HCEC 1CT (cell line): ENCODE data around the gene TGFB1.

Experiments used
- DNase-seq: peaks from one replicate; pipeline ENCODE4 v3.0.0-alpha.2; 2017

The TGFB1 gene

DNA sequence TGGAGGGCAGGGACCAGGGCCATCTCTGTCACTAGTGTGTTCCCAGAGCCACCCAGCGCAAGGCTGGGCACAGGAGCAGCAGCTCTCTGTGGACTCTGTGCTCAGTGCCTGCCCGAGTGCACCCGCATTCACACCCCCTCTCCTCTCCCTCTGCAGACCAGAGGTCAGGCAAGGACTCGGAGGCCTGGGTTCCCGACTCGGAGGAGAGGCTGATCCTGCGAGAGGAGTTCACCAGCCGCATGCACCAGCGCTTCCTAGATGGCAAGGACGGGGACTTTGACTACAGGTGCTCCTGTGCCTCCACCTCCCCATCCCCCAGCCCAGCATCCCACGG lies 33.6 kb downstream of the TGFB1 start:
- no peak for DNase-seq

DNA sequence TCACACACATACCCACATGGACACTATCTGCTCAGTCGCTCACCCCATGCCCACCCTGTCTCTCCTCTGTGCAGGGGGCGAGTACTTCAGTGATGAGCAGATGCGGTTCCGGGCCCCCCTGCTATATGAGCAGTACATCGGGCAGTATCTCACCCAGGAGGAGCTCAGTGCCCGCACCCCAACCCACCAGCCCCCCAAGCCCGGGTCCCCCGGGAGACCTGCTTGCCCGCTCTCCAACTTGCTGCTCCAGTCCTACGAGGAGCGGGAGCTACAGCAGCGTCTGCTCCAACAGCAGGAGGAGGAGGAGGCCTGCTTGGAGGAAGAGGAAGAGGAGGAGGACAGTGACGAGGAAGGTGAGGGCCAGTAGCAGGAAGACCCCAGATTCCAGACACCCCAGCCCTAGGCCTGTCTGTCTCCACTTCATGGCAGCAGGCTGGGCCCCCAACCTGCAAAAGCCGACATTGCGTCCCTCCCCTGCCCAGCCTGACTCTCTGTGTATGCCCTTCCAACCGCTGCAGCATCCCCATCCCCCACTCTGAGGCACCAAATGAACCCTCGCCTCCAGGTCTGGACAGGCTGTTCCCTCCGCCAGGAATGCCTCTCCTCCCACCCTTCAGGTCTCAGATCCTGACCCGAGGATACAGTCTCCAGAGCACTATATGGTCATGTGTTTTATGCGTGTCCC lies 34.1 kb downstream of the TGFB1 start:
- DNase-seq, result no peak

DNA sequence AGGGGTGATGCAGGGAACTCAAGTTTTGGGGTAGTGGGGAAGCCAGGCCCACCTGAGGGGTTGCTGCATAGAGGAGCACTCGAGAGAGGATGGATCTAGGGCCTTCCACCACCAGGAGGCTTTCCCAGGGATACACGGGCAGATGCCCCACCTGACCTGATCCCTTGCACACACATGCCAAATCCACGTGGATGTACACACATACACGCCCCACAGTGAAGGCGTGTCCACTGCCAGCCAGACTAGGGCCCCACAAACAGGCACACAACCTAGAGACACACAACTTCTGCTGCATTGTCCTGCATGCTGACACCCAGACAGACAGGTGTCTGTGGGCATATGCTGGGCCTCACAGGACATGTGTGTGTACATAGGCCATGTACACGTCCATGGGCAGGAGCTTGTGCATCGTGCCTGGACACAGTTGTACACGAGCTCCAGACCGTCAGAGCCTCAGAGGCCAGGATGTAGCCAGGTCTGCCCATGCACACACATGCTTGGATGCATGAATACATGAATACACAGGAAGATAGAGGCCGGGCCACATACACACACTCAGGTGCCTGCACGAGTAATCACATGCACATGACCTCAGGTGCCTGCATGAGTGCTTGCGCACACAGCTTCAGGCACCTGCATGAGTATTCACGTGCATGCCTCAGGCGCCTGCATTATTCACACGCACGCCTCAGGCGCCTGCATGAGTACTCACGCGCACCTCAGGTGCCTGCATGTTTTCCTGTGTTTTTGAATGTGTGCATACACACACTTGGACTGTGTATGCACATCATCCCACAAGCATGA lies 34.8 kb downstream of the TGFB1 start:
- DNase-seq, result no peak

DNA sequence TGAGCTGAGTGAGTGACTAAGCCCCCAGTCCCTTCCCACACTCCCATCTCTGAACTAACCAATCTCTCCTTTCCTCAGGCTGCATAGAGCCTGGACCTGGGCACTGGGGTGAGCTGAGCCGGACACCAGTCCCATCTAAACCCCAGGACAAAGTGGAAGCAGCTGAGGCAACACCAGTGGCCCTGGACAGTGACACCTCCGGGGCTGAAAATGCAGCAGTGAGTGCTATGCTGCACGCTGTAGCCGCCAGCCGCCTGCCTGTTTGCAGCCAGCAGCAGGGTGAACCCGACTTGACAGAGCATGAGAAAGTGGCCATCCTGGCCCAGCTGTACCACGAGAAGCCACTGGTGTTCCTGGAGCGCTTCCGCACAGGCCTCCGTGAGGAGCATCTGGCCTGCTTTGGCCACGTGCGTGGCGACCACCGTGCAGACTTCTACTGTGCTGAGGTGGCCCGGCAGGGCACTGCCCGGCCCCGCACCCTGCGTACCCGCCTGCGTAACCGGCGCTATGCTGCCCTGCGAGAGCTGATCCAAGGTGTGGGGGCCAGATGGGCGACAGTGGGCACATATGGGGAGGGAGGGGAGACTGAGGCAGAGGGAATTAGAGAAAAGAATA lies 37.3 kb downstream of the TGFB1 start:
- DNase-seq, result no peak

DNA sequence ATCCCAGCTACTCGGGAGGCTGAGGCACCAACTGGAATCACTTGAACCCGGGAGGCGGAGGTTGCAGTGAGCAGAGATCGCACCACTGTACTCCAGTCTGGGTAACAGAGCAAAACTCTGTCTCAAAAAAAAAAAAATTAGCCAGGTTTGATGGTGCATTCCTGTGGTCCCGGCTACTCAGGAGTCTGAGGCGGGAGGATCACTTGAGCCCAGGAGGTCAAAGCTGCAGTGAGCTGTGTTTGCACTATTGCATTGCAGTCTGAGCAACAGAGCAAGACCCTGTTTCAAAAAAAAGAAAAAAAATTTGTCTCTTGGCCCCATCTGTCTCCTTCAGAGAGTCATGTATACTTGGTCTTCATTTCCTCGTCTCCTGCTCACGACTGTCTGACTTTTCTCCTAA lies 42.1 kb downstream of the TGFB1 start:
- no peak for DNase-seq

DNA sequence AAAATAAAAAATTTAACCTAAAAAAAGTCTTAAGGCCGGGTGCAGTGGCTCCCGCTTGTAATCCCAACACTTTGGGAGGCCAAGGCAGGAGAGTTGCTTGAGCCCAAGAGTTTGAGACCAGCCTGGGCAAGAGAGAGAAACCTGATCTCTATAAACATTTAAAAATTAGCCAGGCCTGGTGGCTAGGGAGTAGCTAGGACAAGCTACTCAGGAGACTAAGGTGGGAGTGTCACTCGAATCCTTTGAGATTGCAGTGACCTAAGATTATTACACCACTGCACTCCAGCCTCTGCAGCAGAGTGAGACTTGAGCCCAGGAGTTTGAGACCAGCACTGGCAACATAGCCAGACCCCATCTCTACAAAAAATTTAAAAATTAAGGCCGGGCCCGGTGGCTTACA lies 42.6 kb downstream of the TGFB1 start:
- no peak for DNase-seq

DNA sequence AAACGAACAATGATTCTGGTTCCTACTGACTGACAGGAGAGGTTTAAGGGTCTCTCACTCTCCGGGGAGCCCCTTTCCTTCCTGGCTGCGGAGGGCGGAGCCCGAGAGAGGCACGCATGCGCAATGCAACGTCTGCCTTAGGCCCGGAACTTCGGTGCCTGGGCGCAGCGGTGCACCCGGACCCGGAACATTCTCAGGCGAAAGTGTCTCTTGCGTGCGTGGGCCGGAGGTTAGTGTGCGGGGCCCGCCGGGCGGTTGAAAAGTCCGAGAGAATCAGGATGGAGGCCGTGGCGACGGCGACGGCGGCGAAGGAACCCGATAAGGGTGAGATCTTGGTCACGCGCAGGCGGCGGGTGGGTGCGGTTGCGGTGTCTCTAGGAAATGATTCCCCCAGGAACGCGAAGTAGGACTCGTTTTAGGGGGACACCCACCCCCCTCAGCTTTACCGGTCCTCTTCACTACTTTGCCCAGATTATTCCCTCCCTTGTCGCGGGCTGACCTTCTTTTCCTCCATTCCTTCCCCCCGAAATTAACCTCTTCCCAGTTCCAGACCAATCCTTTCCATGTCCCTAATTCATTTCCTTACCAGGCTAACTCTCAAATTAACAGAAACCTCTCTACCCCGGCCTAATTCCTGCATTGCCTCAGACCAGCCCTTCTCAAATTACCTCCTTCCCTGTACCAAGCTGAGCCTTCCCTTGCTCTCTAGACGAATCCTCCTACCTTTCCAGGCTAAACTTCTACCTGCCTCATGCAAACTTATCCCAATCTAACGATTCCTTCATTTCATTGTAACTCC lies 43.5 kb downstream of the TGFB1 start, which contains the start of gene CCDC97:
TSS of gene CCDC97 (plus strand) at position 140 of the 799 bp plus-strand sequence. CDS start at position 279, 139 bp downstream.
- peak; percentile 80 for DNase-seq

DNA sequence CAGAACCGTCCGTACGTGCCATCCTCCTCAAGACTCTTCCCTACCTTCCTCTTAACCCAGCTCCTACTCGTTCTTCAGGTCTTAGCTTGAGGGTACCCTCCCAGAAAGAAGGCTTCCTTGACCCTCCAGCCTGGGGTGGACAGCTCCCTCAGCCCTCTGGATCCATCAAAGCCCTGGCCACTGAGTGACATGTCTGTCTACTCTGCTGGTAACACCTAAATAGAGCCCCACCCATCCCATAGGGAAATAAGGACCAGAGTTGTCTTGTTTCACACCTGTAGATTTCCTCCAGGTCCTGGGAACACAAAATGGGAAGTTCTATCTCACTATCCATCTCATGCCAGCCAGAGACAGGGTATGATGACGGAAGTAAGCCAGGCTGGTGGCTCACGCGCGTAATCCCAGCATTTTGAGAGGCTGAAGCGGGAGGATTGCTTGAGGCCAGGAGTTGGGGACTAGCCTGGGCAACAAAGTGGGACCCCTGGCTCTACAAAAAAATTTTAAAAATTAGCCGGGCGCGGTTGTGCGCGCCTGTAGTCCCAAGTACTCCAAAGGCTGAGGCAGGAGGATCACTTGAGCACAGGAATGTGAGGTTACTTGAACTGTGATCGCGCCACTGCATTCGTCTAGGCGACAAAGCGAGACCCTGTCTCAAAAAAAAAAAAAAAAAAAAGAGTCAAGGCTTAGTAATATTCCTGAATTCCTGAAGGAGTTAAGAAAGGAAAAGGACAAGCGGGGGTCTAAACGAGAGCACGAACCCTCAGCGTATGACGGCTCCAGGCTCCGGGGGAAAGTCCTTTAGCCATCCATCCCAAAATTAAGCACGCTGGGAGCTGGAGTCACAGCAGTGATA lies 44.3 kb downstream of the TGFB1 start:
- DNase-seq, result no peak

DNA sequence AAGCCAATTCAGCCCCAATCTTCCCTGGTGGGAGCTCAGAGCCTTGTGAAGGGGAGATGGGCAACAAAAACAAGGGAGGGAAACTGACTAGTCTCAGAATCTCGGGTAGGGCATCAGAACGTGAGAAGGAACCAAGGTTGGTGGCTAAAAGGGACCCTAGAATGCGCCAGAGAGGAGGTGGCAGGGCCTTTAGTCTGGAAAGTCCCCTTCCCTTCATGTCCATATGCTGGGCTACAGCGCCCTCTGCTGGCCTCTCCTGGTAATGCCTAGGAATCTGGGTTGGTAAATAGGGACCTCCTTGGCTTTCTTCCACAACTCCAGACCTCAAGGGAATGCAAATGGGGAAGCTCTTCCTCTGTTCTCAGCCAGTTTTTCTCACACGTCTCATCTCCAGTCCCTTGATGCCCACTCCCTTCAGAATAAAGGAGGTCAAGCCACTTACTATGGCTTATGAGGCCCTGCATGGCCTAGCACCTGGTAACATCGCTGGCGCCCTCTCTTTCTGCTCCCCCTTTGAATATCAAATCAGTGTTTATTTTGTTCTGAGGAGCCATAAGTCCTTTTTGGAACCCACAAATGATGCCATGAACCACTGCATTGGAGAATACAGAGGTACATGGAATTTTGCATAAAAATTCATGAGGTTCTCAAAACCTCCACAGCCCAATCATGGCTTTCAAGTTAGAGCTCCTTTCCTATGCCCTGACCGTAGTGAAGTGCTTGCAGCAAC lies 45.1 kb downstream of the TGFB1 start:
- peak; percentile 72 for DNase-seq

DNA sequence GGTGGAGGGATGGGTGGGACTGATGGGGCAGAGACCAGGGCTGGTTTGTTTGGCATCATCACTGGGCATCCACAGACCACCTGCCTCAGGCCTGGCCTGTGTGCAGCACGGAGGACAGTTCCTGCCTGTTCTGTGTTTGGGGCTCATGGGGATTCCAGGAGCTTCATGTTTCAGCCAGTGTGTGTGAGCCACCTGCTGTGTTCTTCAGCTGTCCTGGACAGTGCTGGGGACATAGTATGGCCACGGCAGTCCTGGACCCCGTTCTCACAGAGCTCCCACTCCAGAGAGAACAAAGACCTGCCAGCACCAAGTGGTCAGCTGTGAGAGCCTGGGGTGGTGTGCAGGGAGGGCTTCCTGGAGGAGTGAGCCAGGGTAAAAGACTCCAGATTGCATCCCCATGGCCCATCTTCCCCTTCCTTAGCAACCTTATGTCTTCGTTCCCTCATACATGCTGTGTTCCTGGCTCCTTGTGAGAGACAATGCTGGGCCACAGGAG lies 45.7 kb downstream of the TGFB1 start:
- DNase-seq, result no peak

DNA sequence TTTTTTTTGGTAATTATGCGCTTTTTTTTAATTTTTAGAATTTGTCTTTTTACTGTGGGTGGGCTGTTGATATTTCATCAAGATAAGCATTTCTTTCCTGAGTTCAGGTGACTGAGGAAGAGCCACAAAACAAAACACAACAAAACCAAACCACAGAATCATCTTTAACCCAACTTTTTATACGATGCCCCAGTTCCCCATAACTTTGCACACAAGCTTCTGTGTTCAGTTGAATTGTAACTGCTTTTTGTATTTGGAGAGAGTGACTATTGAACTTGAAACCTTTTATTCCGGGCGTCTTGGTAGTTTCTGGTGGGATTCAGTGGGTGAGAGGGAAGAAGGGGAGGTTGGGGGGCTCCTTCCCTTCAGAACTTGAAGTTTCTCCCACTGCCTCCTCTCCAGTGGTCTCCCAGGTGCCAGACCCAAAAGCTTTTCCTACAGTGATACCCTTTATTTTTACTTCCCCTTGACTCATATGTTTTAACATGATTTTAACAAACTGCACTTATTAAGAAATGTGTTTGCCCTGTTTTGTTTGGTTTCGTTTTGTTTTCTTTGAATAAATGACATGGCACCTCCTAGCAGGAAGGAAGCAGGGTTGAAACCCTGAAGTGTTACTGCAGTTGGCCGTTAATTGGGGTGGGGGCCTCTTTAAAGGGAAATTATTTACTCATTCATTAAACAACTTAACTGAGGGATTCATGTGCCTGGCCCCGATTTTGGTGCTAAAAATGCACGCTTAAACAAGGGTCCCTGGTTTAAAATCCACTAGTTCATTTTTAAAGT lies 46.4 kb downstream of the TGFB1 start:
- no peak for DNase-seq

DNA sequence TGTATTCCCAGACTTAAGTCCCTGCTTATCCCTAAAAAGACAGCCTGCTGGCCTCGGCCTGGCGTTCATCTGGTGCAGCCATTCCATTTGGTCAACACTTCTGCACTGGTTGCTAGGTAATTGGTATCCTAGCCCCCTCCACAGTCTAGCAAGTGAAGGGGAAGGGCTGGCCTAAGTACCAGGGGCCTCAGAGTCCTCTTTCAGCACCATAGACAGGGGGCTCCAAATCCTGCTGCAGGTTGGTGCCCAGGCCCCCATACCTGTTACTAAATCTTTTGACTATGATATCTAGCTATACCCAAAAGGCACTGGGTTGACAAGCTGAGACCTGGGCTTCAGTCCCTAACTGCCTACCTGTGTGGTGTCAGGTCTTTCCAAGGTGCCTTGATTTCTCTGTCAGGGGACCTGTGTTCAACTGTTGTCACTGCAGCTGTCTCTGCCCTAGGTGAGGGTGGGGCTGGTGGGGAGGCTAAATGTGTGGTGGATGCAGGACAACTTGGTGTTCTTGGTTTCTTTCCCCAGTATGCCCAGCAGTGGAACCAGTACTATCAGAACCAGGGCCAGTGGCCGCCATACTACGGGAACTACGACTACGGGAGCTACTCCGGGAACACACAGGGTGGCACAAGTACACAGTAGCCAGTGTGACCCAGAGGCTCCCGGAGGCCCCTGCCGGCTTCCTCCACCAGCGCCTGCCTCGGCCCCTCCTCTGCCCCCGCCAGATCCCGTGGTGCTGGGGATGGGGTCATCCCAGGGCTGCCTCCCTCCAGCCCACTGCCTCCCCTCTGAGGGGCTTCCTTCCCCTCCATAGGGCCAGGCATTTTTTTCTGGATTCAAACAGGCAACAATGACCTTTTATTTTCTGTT lies 47.6 kb downstream of the TGFB1 start:
- DNase-seq, result no peak

DNA sequence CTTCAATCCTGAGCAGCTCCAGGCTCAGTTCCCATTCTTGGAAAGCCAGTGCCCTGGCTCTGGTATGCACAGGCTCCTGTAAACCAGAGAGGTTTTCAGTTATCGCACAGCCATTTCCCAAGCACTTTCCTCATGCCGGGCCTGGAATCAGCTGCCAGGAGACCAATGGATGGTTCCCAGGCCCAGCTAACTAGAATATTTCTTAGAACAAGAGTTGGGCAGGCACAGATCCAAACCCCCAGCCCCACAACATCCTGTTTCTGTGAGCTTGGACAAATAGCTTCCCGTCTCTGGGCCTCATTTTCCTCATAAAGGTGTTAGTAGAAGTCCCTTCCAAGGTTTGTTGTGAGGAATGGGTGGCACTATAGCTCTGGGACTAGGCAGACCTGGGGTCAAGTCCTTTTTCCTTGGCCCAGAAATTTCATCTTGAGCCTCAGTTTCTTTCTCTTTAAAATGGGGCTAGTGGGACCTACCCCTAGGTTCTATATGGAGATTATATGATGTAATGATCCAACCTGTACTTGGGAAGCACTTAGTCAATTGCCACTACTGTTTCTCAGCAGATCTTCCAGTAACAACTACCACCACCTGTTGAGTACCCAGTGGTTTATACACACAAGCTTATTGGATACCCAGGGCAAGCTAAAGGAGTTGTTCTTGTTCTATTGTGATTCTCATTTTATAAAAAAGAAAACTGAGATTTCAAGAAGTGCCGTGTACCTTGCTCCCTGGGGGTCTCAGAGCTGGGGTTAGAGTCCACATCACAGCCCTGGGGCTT lies 48.8 kb downstream of the TGFB1 start:
- DNase-seq, result no peak

DNA sequence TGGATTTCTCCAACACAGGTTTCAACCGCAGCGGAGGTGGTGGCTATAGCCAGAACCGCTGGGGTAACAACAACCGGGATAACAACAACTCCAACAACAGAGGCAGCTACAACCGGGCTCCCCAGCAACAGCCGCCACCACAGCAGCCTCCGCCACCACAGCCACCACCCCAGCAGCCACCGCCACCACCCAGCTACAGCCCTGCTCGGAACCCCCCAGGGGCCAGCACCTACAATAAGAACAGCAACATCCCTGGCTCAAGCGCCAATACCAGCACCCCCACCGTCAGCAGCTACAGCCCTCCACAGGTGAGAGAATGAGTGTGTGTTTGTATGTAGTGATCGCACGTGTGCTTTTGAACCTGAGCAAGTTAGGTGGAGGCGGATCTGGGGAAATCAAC lies 49.8 kb downstream of the TGFB1 start:
- no peak for DNase-seq

DNA sequence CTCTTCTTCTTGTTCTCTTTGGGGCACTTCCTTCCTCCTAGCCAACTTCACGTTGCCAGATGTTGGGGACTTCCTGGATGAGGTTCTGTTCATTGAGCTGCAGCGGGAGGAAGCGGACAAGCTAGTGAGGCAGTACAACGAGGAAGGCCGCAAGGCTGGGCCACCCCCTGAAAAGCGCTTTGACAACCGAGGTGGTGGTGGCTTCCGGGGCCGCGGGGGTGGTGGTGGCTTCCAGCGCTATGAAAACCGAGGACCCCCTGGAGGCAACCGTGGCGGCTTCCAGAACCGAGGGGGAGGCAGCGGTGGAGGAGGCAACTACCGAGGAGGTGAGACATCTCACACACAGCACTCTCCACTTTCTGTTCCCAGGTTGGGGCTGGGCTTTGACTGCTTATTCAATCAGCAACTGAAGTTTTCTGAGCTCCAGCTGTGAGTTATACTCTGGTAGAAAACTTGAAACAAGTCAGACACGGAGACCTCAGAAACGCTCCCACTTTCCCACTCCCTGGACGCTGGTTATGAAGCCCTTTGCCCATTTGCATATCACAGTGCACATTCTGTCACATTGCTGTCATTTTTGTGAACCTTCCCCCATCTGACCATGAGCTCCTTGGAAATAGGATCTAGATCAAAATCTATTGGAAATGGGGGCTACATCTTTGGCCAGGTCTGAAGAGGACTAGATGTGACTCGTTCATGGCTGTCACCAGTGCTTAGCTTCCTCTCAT lies 50.9 kb downstream of the TGFB1 start:
- no peak for DNase-seq

DNA sequence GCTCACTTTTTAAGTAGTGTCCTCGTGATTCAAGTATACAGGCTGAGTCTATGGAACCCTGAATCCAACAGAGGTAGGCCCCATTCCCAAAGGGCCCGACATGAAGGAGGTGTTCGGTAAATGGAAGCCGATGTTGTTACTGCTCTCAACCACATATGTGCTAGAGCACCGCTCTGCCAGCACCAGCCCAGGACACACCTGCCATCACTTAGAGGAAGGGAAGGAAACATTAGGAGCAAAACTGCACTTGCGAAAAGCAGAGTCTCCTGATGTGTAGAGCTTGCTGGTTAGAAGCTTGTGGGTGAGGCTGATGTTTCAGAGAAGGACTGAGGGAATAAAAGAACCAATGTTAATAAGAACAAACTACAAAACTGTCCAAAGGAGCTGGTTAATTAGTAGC lies 53.2 kb downstream of the TGFB1 start:
- DNase-seq, result no peak

DNA sequence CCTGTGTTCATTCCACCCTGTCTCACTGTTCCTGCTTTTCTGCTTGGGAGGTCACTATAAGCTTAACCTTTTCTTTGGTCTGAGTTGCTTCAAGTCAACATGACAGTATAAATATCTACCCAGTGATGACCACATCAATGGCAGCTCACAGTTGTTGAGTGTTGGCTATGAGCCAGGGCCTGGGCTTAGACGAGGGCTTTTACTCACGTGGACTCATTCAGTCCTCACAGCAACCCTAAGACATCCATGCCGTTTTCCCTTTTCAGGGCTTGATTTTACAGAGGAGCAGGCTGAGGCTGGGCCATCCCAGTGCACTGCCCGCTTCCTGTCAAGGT lies 54.0 kb downstream of the TGFB1 start:
- DNase-seq, result peak; percentile 73
